SK-N-SH (cell line): Measurements from ENCODE around the gene RAMP3. TPM values are rescaled to one million over a fixed set of nuclear protein-coding genes. Genes with fewer than 3 reads are reported as not detected.

Source experiments
- CTCF ChIA-PET: fragments of 300-600, 350-600 bp; formaldehyde crosslinking; extraction: SDS; loops from one replicate; lab custom pipeline; 2021; lab: Yijun Ruan, JAX
- POLR2A ChIA-PET: fragments of 350-600 bp; sonication (Branson Sonifier 250); formaldehyde crosslinking; extraction: SDS; loops from one replicate; lab custom pipeline; 2020; ENCODE audit warnings: antibody characterized with exemption, inconsistent platforms; lab: Yijun Ruan, JAX
- DNase-seq: peaks from one replicate; pipeline ENCODE4 v3.0.0; 2012
- H2AFZ ChIP-seq: fragments of 200-600 bp; sonication (generic); 2 replicates; pipeline ENCODE4 v1.8.1; 2016; ENCODE audit warnings: antibody characterized with exemption, mild to moderate bottlenecking, low read depth
- H3F3A ChIP-seq: fragments of 200-600 bp; sonication (generic); replicated peaks from 2 replicates; pipeline ENCODE3; 2016; ENCODE audit warnings: antibody characterized with exemption, mild to moderate bottlenecking; ENCODE audit not compliant: insufficient read depth
- H3K27ac ChIP-seq, 2 experiments: fragments of 200-500 bp in 1 of 2; fragments of 200-600 bp in 1 of 2; sonication (Bioruptor generic) in 1 of 2; sonication (generic), shearing (Covaris generic) in 1 of 2; 2 replicates each; pipeline versions ENCODE4 v1.5.1 to v1.6.1; 2014 to 2016; ENCODE audit warnings: low read depth in 2 of 2, inconsistent platforms in 1 of 2, low read length in 1 of 2, mild to moderate bottlenecking in 1 of 2, mixed read lengths in 1 of 2
- H3K27me3 ChIP-seq: fragments of 200-600 bp; sonication (generic), shearing (Covaris generic); 2 replicates; pipeline ENCODE4 v1.6.1; 2016; ENCODE audit warnings: mixed run types; ENCODE audit not compliant: insufficient read depth
- H3K36me3 ChIP-seq, 2 experiments: fragments of 200-500 bp in 1 of 2; fragments of 200-600 bp in 1 of 2; sonication (Bioruptor generic) in 1 of 2; sonication (generic) in 1 of 2; replicated peaks in 1 of 2; 2 replicates each; pipeline versions ENCODE3 to v1.5.1; 2014 to 2016; ENCODE audit warnings: low read length in 1 of 2, mild to moderate bottlenecking in 1 of 2; ENCODE audit not compliant: insufficient read depth in 2 of 2, control insufficient read depth in 1 of 2
- H3K4me1 ChIP-seq, 2 experiments: fragments of 200-500 bp in 1 of 2; fragments of 200-600 bp in 1 of 2; sonication (Bioruptor generic) in 1 of 2; sonication (generic), shearing (Covaris generic) in 1 of 2; 2 replicates each; pipeline versions ENCODE4 v1.5.1 to v1.6.1; 2014 to 2016; ENCODE audit warnings: low read depth in 1 of 2, low read length in 1 of 2, mixed run types in 1 of 2; ENCODE audit not compliant: insufficient read depth in 2 of 2, control insufficient read depth in 1 of 2
- H3K4me2 ChIP-seq: fragments of 200-600 bp; sonication (generic), shearing (Covaris generic); 2 replicates; pipeline ENCODE4 v1.6.1; 2017; ENCODE audit warnings: mixed run types
- H3K4me3 ChIP-seq, 2 experiments: fragments of 200-500 bp in 1 of 2; fragments of 200-600 bp in 1 of 2; sonication (Bioruptor generic) in 1 of 2; sonication (generic), shearing (Covaris generic) in 1 of 2; 2 replicates each; pipeline versions ENCODE4 v1.5.1 to v1.8.1; 2014 to 2016; ENCODE audit warnings: low read depth in 2 of 2, inconsistent platforms in 1 of 2, low read length in 1 of 2, mild to moderate bottlenecking in 1 of 2, mixed read lengths in 1 of 2, moderate library complexity in 1 of 2
- H3K79me2 ChIP-seq: fragments of 200-600 bp; sonication (generic); 2 replicates; pipeline ENCODE4 v1.8.1; 2017; ENCODE audit warnings: mild to moderate bottlenecking; ENCODE audit not compliant: insufficient read depth
- H3K9ac ChIP-seq: fragments of 200-600 bp; sonication (generic); 2 replicates; pipeline ENCODE4 v1.6.1; 2017; ENCODE audit warnings: mixed run types
- H3K9me2 ChIP-seq: fragments of 200-600 bp; sonication (generic); 2 replicates; pipeline ENCODE4 v1.6.1; 2017; ENCODE audit warnings: mixed run types
- H3K9me3 ChIP-seq: fragments of 200-600 bp; sonication (generic); 2 replicates; pipeline ENCODE4 v1.6.1; 2017; ENCODE audit warnings: mixed run types, mild to moderate bottlenecking, moderate library complexity
- H4K20me1 ChIP-seq: fragments of 200-600 bp; sonication (generic); 2 replicates; pipeline ENCODE4 v1.6.1; 2017; ENCODE audit warnings: mild to moderate bottlenecking, mixed run types; ENCODE audit not compliant: insufficient read depth
- CHD2 ChIP-seq: fragments of 150-350 bp; IDR thresholded peaks from 2 replicates; pipeline ENCODE4 v1.6.1; 2018; ENCODE audit warnings: low read length; ENCODE audit not compliant: partially characterized antibody
- ELF1 ChIP-seq: IDR thresholded peaks from 2 replicates; pipeline ENCODE4 v1.4.0; 2012
- EZH2phosphoT487 ChIP-seq: fragments of 200-600 bp; sonication (generic); IDR thresholded peaks from 2 replicates; pipeline ENCODE4 v1.6.1; 2017; ENCODE audit warnings: low read depth, mixed run types, mild to moderate bottlenecking, antibody characterized with exemption, moderate library complexity, borderline replicate concordance
- FOXJ3 ChIP-seq: sonication (generic); formaldehyde crosslinking; IDR thresholded peaks from 2 replicates; pipeline ENCODE4 v1.5.1; 2020; ENCODE audit warnings: mild to moderate bottlenecking, missing genetic modification reagents
- FOXM1 ChIP-seq: IDR thresholded peaks from 2 replicates; pipeline ENCODE4 v1.4.0; 2012; ENCODE audit warnings: low read depth, mild to moderate bottlenecking
- GABPA ChIP-seq: IDR thresholded peaks from 2 replicates; pipeline ENCODE4 v1.4.0; 2012; ENCODE audit warnings: low read depth, mild to moderate bottlenecking
- MEF2A ChIP-seq: IDR thresholded peaks from 2 replicates; pipeline ENCODE4 v1.4.0; 2012; ENCODE audit warnings: low read depth, borderline replicate concordance
- NFIC ChIP-seq: IDR thresholded peaks from 2 replicates; pipeline ENCODE4 v1.4.0; 2012; ENCODE audit warnings: borderline replicate concordance
- RAD21 ChIP-seq: IDR thresholded peaks from 2 replicates; pipeline ENCODE4 v1.6.1; 2012; ENCODE audit warnings: mild to moderate bottlenecking, low read length
- RFX5 ChIP-seq: IDR thresholded peaks from 2 replicates; pipeline ENCODE4 v1.6.1; 2012; ENCODE audit warnings: mild to moderate bottlenecking, improper control_type of control experiment, low read length
- SIN3A ChIP-seq: IDR thresholded peaks from 2 replicates; pipeline ENCODE4 v1.6.1; 2012; ENCODE audit warnings: low read depth, mild to moderate bottlenecking, low read length, moderate library complexity, borderline replicate concordance
- TAF1 ChIP-seq: IDR thresholded peaks from 2 replicates; pipeline ENCODE4 v1.6.1; 2012; ENCODE audit warnings: low read depth, mild to moderate bottlenecking, low read length, moderate library complexity, borderline replicate concordance
- TCF12 ChIP-seq: IDR thresholded peaks from 2 replicates; pipeline ENCODE4 v1.4.0; 2012
- TEAD4 ChIP-seq: IDR thresholded peaks from 2 replicates; pipeline ENCODE4 v1.4.0; 2012; ENCODE audit warnings: mild to moderate bottlenecking, borderline replicate concordance; ENCODE audit not compliant: insufficient read depth
- WGBS: methylation state at CpG from one replicate; pipeline ENCODE4 v1.1.6; 2017; ENCODE audit warnings: low lambda C conversion rate; 5-methylcytosine and 5-hydroxymethylcytosine counted together
- polyA plus RNA-seq, 3 experiments: library from polyadenylated mRNA; depleted of rRNA; stranded (reverse); fragments of >200 nt; gene quantifications; 2 replicates each; pipeline ENCODE4 v1.2.3, GENCODE V29; 2012
- TF ChIP-seq, protein P1 (sequence below): IDR thresholded peaks from 2 replicates; pipeline ENCODE4 v1.4.0; 2012; ENCODE audit warnings: low read depth, borderline replicate concordance
- TF ChIP-seq, protein P2 (sequence below): IDR thresholded peaks from 2 replicates; pipeline ENCODE4 v1.4.0; 2012; ENCODE audit warnings: low read depth
- TF ChIP-seq, protein P3 (sequence below): IDR thresholded peaks from 2 replicates; pipeline ENCODE4; 2012
- TF ChIP-seq, protein P4 (sequence below): fragments of 200-600 bp; sonication (generic); IDR thresholded peaks from 2 replicates; pipeline ENCODE4 v1.6.1; 2017; ENCODE audit warnings: antibody characterized with exemption, mild to moderate bottlenecking, moderate library complexity
- TF ChIP-seq, protein P5 (sequence below): fragments of 150-350 bp; IDR thresholded peaks from 2 replicates; pipeline ENCODE4 v1.6.1; 2016; ENCODE audit warnings: mild to moderate bottlenecking, low read depth, low read length
- TF ChIP-seq, protein P6 (sequence below): fragments of 150-350 bp; IDR thresholded peaks from 2 replicates; pipeline ENCODE4 v1.6.1; 2017; ENCODE audit warnings: antibody characterized with exemption, low read length, low read depth, borderline replicate concordance

Gene RAMP3
- polyA plus RNA-seq, 1 of the 3 experiments (the other 2 are of a cell fraction) = not detected

DNA sequence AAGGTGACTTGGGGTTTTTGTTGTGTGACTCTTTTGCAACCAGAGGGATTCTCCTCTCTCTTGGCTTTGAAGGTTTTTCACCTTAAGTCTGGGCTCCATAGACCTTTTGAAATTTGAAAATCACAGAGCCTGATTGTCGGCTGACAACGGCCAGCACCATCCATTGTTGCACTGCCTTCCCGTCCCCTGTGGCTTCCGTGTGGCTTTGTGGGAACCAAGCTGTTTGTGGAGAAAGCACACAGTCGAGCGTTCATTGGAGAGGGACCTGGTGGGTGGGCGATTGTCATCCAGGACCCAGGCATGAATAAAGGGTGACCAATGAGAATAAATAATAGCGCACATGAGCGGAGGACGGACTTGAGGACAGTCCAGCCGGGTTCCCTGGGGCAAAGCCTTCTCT, 7.4 kb upstream of the RAMP3 start:
- ChIA-PET POLR2A (no interaction called here), CTCF (interaction anchor here (6.5 to 14.4 kb wide), 2 partner anchors 14 to 108 kb away, joined by 71 to 201 read pairs; no protein-coding TSS in a partner anchor)
- Histone ChIP-seq H3K27ac (no peak overlapping the region), H3K4me2 (no peak overlapping the region), H3K4me3 (no peak overlapping the region), H3K79me2 (no peaks in the 10 kb centered on the region), H3K9ac (no peak overlapping the region), H3K9me3 (no peaks in the 10 kb centered on the region), H3K27me3 (peaks cover 9% of the 10 kb centered on the region), H2AFZ (no peak overlapping the region), H3K36me3 (no peaks in the 10 kb centered on the region), H3K9me2 (no peaks in the 10 kb centered on the region), H3F3A (peaks cover 3% of the 10 kb centered on the region), H3K4me1 (peaks cover 0 to 4% of the 10 kb centered on the region in 2 experiments; a peak in 1 of 4 replicates), H4K20me1 (no peaks in the 10 kb centered on the region)
- TF ChIP-seq, protein P1, sequence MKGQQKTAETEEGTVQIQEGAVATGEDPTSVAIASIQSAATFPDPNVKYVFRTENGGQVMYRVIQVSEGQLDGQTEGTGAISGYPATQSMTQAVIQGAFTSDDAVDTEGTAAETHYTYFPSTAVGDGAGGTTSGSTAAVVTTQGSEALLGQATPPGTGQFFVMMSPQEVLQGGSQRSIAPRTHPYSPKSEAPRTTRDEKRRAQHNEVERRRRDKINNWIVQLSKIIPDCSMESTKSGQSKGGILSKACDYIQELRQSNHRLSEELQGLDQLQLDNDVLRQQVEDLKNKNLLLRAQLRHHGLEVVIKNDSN = no peak
- no peak for TF ChIP-seq FOXJ3 (CRISPR knock-in tag)
- TF ChIP-seq RAD21 = no peak
- TF ChIP-seq, protein P2, sequence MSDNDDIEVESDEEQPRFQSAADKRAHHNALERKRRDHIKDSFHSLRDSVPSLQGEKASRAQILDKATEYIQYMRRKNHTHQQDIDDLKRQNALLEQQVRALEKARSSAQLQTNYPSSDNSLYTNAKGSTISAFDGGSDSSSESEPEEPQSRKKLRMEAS = no peak
- TF ChIP-seq FOXM1 = no peak
- TF ChIP-seq, protein P3, sequence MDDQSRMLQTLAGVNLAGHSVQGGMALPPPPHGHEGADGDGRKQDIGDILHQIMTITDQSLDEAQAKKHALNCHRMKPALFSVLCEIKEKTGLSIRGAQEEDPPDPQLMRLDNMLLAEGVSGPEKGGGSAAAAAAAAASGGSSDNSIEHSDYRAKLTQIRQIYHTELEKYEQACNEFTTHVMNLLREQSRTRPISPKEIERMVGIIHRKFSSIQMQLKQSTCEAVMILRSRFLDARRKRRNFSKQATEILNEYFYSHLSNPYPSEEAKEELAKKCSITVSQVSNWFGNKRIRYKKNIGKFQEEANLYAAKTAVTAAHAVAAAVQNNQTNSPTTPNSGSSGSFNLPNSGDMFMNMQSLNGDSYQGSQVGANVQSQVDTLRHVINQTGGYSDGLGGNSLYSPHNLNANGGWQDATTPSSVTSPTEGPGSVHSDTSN = no peak
- TF ChIP-seq TCF12 = no peak
- TF ChIP-seq, protein P4, sequence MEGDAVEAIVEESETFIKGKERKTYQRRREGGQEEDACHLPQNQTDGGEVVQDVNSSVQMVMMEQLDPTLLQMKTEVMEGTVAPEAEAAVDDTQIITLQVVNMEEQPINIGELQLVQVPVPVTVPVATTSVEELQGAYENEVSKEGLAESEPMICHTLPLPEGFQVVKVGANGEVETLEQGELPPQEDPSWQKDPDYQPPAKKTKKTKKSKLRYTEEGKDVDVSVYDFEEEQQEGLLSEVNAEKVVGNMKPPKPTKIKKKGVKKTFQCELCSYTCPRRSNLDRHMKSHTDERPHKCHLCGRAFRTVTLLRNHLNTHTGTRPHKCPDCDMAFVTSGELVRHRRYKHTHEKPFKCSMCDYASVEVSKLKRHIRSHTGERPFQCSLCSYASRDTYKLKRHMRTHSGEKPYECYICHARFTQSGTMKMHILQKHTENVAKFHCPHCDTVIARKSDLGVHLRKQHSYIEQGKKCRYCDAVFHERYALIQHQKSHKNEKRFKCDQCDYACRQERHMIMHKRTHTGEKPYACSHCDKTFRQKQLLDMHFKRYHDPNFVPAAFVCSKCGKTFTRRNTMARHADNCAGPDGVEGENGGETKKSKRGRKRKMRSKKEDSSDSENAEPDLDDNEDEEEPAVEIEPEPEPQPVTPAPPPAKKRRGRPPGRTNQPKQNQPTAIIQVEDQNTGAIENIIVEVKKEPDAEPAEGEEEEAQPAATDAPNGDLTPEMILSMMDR = no peak
- TF ChIP-seq MEF2A = no peak
- TF ChIP-seq ELF1 = no peak
- no peak for TF ChIP-seq TEAD4
- TF ChIP-seq, protein P5, sequence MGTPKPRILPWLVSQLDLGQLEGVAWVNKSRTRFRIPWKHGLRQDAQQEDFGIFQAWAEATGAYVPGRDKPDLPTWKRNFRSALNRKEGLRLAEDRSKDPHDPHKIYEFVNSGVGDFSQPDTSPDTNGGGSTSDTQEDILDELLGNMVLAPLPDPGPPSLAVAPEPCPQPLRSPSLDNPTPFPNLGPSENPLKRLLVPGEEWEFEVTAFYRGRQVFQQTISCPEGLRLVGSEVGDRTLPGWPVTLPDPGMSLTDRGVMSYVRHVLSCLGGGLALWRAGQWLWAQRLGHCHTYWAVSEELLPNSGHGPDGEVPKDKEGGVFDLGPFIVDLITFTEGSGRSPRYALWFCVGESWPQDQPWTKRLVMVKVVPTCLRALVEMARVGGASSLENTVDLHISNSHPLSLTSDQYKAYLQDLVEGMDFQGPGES = no peak
- no peak for TF ChIP-seq EZH2phosphoT487
- no peak for TF ChIP-seq NFIC
- no peak for TF ChIP-seq SIN3A
- TF ChIP-seq CHD2 = no peak
- no peak for TF ChIP-seq RFX5
- TF ChIP-seq, protein P6, sequence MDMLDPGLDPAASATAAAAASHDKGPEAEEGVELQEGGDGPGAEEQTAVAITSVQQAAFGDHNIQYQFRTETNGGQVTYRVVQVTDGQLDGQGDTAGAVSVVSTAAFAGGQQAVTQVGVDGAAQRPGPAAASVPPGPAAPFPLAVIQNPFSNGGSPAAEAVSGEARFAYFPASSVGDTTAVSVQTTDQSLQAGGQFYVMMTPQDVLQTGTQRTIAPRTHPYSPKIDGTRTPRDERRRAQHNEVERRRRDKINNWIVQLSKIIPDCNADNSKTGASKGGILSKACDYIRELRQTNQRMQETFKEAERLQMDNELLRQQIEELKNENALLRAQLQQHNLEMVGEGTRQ = no peak
- no peak for TF ChIP-seq TAF1
- TF ChIP-seq GABPA = no peak
- 71% methylated on average over 11 of the region's 11 CpGs for WGBS
- DNase-seq = no peak
